PC-9 (cell line): ENCODE measurements around the gene GSC. TPM values are rescaled to one million over a fixed set of nuclear protein-coding genes. Genes with fewer than 3 reads are reported as not detected.

ENCODE experiments used
- BruUV-seq: library from RNA; stranded (reverse); fragments of 400-500 nt; replicated peaks from 2 replicates; lab custom pipeline; 2021; lab: Mats Ljungman, UMichigan
- CTCF ChIA-PET: fragments of 300-600 bp; sonication (Branson Sonifier 250); formaldehyde crosslinking; loops from one replicate; lab custom pipeline; 2022; ENCODE audit warnings: antibody characterized with exemption; lab: Charles Lee
- POLR2A ChIA-PET: fragments of 300-600 bp; sonication (Branson Sonifier 250); formaldehyde crosslinking; loops from one replicate; lab custom pipeline; 2022; ENCODE audit warnings: antibody characterized with exemption; ENCODE audit not compliant: unreplicated experiment; lab: Charles Lee
- DNase-seq, 2 experiments: peaks; one replicate each; pipeline versions ENCODE4 v3.0.0 to v3.0.0-alpha.2; 2015 to 2022; ENCODE audit warnings: mixed read lengths in 1 of 2
- H2AFZ ChIP-seq: fragments of 200-600 bp; sonication (generic); 2 replicates; pipeline ENCODE4 v1.8.1; 2017; ENCODE audit warnings: antibody characterized with exemption
- H3F3A ChIP-seq: fragments of 200-600 bp; sonication (generic); 2 replicates; pipeline ENCODE4 v1.8.1; 2017; ENCODE audit warnings: antibody characterized with exemption, mild to moderate bottlenecking, low read depth; ENCODE audit not compliant: insufficient read depth
- H3K27ac ChIP-seq: fragments of 200-600 bp; sonication (generic); 2 replicates; pipeline ENCODE4 v1.6.1; 2016; ENCODE audit warnings: mixed run types
- H3K27me3 ChIP-seq: fragments of 200-600 bp; sonication (generic); 2 replicates; pipeline ENCODE4 v1.6.1; 2016; ENCODE audit warnings: low read depth, mixed run types; ENCODE audit not compliant: insufficient read depth
- H3K36me3 ChIP-seq: fragments of 200-600 bp; sonication (generic); 2 replicates; pipeline ENCODE4 v1.6.1; 2016; ENCODE audit warnings: low read depth, mixed run types
- H3K4me1 ChIP-seq: fragments of 200-600 bp; sonication (generic); replicated peaks from 2 replicates; pipeline ENCODE4 v1.6.1; 2016; ENCODE audit warnings: mixed run types; ENCODE audit not compliant: insufficient read depth
- H3K4me2 ChIP-seq: fragments of 200-600 bp; sonication (generic); 2 replicates; pipeline ENCODE4 v1.6.1; 2017; ENCODE audit warnings: mixed run types
- H3K4me3 ChIP-seq: fragments of 200-600 bp; sonication (generic); 2 replicates; pipeline ENCODE4 v1.6.1; 2016; ENCODE audit warnings: mixed run types
- H3K79me2 ChIP-seq: fragments of 200-600 bp; sonication (generic); 2 replicates; pipeline ENCODE4 v1.6.1; 2017; ENCODE audit warnings: low read depth, mixed run types
- H3K9me2 ChIP-seq: fragments of 200-600 bp; sonication (generic); 2 replicates; pipeline ENCODE4 v1.8.1; 2017; ENCODE audit warnings: mild to moderate bottlenecking; ENCODE audit not compliant: insufficient read depth
- H3K9me3 ChIP-seq: fragments of 200-600 bp; sonication (generic); 2 replicates; pipeline ENCODE4 v1.8.1; 2016; ENCODE audit warnings: low read depth; ENCODE audit not compliant: insufficient read depth
- H4K20me1 ChIP-seq: fragments of 200-600 bp; sonication (generic); 2 replicates; pipeline ENCODE4 v1.8.1; 2017; ENCODE audit not compliant: insufficient read depth
- EZH2 ChIP-seq: fragments of 200-600 bp; sonication (generic); IDR thresholded peaks from 2 replicates; pipeline ENCODE4 v1.8.0; 2017; ENCODE audit warnings: antibody characterized with exemption, low read depth
- intact Hi-C: fragments of 100-400 bp; cut with micrococcal nuclease; formaldehyde crosslinking; loops from one replicate; pipeline ENCODE4 v1.10.0; 2022; ENCODE audit not compliant: unreplicated experiment
- total RNA-seq: library from RNA; stranded (reverse); gene quantifications from 2 replicates; pipeline ENCODE4 v1.2.3, GENCODE V29; 2021
- TF ChIP-seq, protein P1 (sequence below): fragments of 200-600 bp; sonication (generic); conservative IDR thresholded peaks from 2 replicates; pipeline ENCODE4 v1.6.1; 2017; ENCODE audit warnings: mixed run types, antibody characterized with exemption, mild to moderate bottlenecking, moderate library complexity

The GSC gene
- total RNA-seq, 1 experiment from 2014 or later: not detected

DNA sequence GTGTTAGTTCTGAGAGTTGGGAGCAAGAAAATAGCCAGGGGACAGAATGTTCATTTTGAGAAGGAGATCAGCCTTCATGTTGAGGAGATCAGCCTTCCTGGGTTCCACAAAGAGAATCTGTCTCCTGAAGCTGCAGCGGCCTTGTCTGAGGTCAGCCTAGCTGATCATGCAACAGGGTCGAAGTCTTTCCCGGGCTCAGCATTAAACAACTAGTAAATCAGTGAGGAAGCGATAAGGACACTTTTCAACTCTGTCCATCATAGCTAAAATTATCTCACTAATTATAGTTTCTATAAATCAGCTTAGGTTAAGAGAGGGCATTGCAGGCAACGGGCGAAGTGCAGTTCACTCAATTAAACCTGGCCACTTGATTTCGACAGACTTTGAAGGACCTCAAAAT lies 7.5 kb downstream of the GSC start:
- TF ChIP-seq, protein P1, sequence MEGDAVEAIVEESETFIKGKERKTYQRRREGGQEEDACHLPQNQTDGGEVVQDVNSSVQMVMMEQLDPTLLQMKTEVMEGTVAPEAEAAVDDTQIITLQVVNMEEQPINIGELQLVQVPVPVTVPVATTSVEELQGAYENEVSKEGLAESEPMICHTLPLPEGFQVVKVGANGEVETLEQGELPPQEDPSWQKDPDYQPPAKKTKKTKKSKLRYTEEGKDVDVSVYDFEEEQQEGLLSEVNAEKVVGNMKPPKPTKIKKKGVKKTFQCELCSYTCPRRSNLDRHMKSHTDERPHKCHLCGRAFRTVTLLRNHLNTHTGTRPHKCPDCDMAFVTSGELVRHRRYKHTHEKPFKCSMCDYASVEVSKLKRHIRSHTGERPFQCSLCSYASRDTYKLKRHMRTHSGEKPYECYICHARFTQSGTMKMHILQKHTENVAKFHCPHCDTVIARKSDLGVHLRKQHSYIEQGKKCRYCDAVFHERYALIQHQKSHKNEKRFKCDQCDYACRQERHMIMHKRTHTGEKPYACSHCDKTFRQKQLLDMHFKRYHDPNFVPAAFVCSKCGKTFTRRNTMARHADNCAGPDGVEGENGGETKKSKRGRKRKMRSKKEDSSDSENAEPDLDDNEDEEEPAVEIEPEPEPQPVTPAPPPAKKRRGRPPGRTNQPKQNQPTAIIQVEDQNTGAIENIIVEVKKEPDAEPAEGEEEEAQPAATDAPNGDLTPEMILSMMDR: no peak
- no peak for TF ChIP-seq EZH2
- no TSS peak for BruUV-seq
- DNase-seq: no peak
- Histone ChIP-seq H3K27ac (no peak overlapping the region), H3F3A (no peaks in the 10 kb centered on the region), H2AFZ (no peak overlapping the region), H3K27me3 (peaks cover 44% of the 10 kb centered on the region; the same call in 1 of the 2 replicates), H3K79me2 (no peaks in the 10 kb centered on the region), H3K4me3 (no peak overlapping the region), H3K4me2 (no peak overlapping the region), H3K36me3 (no peaks in the 10 kb centered on the region), H4K20me1 (no peaks in the 10 kb centered on the region), H3K9me2 (no peaks in the 10 kb centered on the region), H3K9me3 (no peaks in the 10 kb centered on the region), H3K4me1 (no peaks in the 10 kb centered on the region)
- intact Hi-C loops: no loop called here
- ChIA-PET POLR2A (no interaction called here), CTCF (no interaction called here)

DNA sequence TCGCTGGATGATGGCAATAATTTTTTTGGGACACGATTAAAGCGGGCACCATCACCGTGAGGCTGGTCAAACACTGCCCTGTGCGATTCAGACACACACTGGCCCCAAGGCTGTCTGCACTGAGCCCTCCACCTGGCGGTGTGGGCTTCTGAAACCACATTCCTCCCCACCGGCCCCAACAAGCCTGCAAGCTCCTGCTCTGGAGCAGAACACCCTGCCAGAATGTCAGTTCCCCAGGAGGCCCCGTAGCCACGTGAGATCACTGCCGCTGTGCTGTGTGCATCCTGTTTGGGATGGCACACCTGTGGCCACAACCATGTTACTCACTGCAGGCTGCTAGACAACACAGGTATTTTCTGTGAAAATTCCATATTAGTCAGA lies 7.9 kb downstream of the GSC start:
- Histone ChIP-seq H3K79me2 (no peaks in the 10 kb centered on the region), H3K36me3 (no peaks in the 10 kb centered on the region), H3K9me3 (no peaks in the 10 kb centered on the region), H4K20me1 (no peaks in the 10 kb centered on the region), H3F3A (no peaks in the 10 kb centered on the region), H3K9me2 (no peaks in the 10 kb centered on the region), H3K27me3 (peaks cover 44% of the 10 kb centered on the region; the same call in 1 of the 2 replicates), H3K4me3 (no peak overlapping the region), H3K4me1 (no peaks in the 10 kb centered on the region), H3K4me2 (no peak overlapping the region), H2AFZ (no peak overlapping the region), H3K27ac (no peak overlapping the region)
- intact Hi-C loops: no loop called here
- no TSS peak for BruUV-seq
- no peak for DNase-seq
- POLR2A ChIA-PET: no interaction called here
- TF ChIP-seq, protein P1: no peak
- TF ChIP-seq EZH2: no peak
- CTCF ChIA-PET: no interaction called here

DNA sequence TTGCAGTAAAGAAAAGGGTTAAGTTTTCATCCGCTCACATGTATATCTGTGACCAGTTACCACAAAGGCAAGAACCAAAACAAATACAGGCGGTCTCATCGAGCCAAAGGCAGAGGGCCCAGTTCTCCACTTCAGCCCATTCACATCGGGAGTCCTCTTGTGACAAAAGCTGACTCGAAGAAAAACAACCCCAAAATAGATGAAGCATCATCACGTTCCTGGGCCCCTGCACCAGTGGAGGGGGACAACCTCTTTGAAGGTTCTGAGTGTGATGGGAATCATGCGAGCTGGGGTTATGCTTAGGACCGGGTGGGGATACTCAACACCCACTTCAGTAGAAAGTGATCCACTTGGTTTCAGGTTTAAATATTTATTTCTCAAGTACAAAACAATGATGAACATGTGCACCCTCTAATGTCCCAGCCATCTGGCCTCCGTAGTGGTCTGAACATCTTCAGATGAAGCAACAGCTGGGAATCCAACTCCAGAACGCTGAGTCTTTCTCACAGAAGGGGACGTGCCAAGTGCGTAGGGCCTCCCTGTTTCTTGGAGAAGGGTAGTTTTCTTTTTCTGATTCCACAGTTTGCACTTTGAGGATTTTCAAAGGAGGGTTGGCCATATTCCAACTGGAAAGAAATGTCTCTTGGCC lies 8.4 kb downstream of the GSC start:
- Histone ChIP-seq H3F3A (no peaks in the 10 kb centered on the region), H3K27me3 (peaks cover 43% of the 10 kb centered on the region; the same call in 1 of the 2 replicates), H3K4me1 (no peaks in the 10 kb centered on the region), H3K9me2 (no peaks in the 10 kb centered on the region), H3K36me3 (no peaks in the 10 kb centered on the region), H3K27ac (no peak overlapping the region), H3K4me3 (no peak overlapping the region), H3K4me2 (no peak overlapping the region), H3K79me2 (no peaks in the 10 kb centered on the region), H2AFZ (no peak overlapping the region), H4K20me1 (no peaks in the 10 kb centered on the region), H3K9me3 (no peaks in the 10 kb centered on the region)
- DNase-seq: no peak
- ChIA-PET CTCF (no interaction called here), POLR2A (no interaction called here)
- no TSS peak for BruUV-seq
- intact Hi-C loops: no loop called here
- no peak for TF ChIP-seq EZH2
- TF ChIP-seq, protein P1: no peak
